HG02571 (cell line): ENCODE data around the gene AQP12B.
"Not testable (repeated sequence)": the region's sequence is repeated elsewhere in the genome, so short reads cannot be mapped to it uniquely, and the experiment has no call there.

Experiments
- ATAC-seq: cut with Tn5 transposase; IDR thresholded peaks from one replicate; pipeline ENCODE4 v1.9.1; 2021; ENCODE audit warnings: mild to moderate bottlenecking, moderate library complexity; ENCODE audit not compliant: unreplicated experiment

AQP12B gene, protein sequence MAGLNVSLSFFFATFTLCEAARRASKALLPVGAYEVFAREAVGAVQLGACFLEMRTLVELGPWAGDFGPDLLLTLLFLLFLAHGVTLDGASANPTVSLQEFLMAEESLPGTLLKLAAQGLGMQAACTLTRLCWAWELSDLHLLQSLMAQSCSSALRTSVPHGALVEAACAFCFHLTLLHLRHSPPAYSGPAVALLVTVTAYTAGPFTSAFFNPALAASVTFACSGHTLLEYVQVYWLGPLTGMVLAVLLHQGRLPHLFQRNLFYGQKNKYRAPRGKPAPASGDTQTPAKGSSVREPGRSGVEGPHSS

DNA sequence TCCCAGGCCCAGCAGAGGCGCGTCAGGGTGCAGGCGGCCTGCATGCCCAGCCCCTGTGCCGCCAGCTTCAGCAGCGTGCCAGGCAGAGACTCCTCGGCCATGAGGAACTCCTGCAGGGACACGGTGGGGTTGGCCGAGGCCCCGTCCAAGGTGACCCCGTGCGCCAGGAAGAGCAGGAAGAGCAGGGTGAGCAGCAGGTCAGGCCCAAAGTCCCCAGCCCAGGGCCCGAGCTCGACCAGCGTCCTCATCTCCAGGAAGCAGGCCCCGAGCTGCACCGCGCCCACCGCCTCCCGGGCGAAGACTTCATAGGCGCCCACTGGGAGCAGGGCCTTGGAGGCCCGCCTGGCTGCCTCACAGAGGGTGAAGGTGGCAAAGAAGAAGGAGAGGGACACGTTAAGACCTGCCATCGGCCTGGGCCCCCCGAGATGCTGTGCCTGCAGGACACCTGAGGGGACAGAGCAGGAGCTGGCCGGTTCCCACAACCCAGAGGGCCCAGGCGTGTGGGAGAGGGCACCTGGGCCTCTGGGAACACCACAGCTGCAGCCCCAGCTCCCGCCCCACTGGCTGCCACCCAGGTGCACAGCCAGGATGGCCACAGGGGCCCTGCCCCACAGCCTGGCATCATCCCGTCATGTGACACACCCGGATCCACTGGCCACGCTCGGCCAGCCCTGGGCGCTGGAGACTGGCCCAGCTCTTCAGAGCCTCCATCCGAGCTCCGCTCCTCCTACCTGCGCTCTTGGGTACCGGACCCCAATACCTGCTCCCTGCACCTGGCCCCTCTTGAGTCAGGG lies at the start of gene AQP12B:
Gene AQP12B (minus strand): TSS at position 455 of the 794 bp plus-strand sequence. CDS start 48 bp downstream, at position 407.
- not testable (repeated sequence) for ATAC-seq

DNA sequence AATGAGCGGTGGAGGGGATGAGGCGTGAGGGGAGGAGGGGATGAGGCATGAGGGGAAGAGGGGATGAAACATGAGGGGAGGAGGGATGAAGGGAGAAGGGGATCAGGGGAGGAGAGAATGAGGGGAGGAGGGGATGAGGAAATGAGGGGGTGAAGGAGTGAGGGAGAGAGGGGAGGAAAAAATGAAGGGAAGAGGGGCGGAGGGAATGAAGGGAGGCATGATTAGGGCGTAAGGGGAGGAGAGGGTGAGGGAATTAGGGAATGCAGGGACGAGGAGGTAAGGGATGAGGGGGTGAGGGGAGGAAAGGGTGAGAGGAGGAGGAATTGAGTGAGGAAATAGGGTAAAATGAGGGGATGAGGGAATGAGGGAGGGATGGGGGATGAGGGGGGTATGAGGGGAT lies 49.5 kb upstream of the AQP12B start:
- no peak for ATAC-seq

DNA sequence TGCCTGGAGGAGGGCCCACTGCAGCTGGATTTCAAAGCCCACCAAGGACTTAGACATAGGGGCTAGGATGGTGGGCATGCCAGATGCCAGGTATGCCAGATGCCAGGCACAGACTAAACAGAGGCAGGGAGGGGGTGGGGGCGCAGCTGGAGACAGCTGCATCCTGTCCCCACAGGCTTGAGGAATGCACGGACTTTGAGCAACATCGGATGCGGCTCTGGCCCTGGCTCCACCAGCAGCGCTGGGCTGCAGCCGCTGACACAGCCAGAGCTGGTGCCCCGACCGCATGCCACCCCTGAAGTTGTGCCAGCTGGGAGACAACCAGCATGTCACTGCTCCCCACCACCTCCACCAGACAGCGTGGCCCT lies 48.5 kb upstream of the AQP12B start:
- ATAC-seq = no peak

DNA sequence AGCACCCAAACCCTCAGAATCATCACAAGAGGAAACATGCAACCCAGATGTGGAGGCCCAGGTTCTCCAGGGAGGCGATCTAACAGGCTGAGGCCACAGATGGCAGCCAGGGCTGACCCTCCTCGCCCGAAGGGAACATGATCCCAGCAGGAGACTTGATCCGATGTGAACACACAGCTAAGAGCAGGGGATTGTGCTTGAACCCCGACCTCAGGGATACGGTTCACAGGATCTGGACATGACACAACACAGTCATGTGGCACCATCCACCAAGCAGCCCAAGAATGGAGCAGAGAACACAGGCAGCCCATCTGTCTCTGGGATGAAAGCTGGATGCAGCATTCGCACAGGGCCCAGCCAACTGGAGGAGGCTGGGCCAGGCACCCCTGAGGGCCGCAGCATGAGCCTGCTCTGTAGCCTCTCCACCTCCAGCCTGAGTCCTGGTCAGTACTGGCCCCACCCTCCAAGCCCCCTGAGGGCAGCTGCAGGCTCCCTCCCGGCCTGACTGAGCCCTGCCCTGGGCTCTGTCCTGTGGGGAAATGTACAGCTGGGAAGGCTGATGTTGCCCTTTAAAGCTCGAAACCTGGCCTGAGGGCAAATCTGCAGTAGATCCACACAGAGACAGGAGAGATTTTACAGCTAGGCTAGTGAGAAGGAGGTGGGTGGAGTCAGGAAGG lies 48.0 kb upstream of the AQP12B start:
- ATAC-seq = no peak

DNA sequence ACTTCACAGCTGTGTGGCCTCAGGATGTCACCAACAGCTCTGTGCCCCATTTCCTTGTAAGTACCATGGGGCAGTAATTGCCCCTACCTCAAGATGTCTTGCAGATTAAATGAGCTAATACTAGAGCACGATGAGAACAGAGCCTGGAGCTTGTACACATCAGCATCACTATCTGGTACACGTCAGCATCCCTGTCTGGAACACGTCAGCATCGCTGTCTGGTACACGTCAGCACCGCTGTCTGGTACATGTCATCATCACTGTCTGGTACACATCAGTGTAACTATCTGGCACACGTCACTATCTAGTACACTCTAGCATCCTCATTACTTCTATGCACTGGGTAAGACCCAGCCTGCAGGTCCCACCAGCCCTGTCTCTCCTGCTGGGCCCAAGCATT lies 46.1 kb upstream of the AQP12B start:
- ATAC-seq = no peak

DNA sequence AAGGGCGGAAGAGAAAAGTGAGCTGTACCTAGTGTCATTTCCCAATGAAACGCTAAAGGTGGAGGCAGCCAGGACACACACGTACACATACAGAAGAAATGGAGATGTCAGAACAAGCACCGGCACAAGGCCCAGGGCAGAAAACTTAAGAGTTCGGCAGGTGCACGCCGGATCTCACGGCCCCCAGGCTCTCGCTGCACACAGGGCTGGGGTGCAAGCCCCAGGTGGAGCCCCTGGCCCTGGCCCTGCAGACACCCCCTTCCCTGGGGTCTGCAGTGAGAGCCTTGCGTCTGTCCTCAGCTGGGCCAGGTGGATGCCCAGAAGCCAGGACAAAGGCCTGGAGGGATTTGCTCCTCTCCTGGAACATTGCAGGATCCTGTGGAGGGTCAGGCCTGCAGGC lies 45.7 kb upstream of the AQP12B start:
- no peak for ATAC-seq

DNA sequence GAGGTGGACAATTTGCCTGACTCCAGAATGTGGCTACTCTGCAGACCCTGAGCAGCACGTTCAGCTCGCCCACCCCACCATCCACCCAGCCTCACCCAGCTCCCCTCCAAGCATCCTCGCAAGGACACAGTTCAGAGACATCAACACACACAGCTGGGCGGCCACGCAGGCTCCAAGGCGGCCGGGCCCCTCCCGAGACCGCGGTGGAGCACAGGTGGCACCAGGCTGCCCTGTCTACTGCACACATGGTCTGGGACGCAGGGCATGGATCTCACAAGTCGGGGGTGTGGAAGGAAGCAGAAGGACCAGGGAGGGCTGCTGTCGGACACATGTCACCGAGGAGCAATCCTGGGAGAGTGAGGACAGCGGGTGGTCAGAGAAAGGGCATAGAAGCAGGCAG lies 45.2 kb upstream of the AQP12B start:
- ATAC-seq = no peak

DNA sequence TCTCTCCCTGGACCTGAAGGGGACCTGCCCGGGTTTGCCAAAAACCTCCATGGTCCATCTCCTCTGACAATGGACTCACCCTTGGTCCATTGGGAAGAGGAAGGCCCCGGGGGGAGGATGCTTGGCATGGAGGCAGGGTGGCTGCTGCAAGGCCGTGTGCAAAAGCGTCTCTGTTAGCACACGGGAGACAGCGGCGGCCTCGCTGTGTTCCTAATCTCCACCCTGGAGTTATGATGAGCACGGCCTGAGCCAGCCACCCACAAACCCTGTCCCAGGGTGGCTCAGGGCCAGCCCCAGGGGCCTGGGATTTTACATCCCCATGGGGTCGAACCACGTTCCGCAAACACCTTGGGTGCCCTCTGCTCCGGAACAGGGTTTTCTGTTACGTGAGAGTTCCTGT lies 44.8 kb upstream of the AQP12B start:
- ATAC-seq = no peak

DNA sequence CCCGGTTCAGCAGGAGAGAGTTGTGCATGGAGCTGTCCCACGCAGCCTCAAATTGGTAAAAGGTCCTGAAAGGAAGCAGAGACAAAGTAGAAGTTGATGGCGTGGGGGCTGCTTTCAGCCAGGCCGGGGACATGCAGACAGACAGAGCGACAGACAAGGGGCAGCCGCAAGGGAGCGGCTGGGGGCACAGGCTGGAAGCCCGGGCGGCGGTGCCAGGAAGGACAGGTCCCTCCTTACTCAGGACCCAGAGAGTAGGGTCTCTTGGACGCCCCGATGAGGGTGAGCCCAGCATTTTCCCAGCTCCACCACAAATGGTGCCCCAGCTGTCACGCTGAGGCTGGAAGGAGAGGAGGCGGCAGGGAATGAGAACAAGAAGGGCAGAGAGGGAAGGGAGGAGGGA lies 44.2 kb upstream of the AQP12B start:
- no peak for ATAC-seq

DNA sequence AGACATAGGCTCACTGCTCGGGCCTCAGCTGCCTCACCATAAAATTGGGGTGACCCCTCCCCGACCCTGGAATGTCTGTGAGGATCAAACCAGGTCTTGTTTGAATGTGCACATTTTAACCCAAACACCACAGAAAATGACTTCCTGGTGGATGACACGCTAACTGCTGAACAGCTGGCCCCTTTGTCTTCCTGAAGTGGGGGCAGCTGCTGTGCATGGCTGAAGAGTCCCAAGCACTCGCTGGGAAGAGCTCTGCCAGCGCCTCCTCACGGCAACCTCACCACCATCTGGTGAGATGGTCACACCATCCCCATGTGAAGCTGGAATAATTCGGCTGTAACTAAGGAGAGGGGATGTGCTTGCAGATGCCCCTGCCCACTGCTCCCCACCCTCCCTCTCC lies 43.0 kb upstream of the AQP12B start:
- ATAC-seq = no peak

DNA sequence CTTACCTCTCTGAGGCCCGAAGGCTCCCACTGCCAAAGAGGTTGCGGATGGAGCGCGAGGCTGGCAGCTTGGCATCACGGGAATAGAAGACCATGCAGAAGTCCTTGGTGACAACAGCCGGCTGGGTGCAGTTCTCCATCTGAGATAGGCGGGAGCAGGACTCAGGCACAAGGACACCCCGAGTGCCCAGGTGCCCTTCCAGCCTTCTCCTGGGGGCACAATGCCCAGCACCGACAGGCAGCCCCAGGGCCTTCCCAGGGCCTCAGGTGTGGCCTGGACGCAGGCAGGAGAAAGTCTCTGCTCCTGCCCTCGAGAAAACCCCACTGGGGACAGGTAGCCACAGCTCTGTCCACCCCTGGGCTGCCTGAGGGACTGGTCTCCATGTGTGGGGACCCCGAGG lies 42.6 kb upstream of the AQP12B start:
- ATAC-seq = no peak

DNA sequence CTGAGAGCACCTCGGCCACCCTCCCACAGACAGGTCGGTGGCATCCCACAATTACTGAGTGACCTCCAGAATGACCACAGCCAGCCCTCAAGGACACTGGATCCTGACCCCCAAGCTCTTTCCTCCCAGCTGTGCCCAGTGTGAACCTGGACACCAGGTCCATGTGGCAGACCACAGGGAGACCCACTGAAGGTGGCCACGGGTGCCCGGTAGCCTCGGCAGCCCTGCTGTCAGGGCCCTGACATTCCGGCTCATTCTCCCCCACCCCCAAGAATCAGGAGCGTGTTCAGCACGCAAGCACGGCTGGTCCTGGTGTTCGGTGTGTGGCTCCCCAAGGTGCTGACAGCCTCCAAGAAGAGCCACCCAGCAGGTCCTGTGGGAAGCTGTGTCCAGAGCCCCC lies 41.7 kb upstream of the AQP12B start:
- ATAC-seq = no peak

DNA sequence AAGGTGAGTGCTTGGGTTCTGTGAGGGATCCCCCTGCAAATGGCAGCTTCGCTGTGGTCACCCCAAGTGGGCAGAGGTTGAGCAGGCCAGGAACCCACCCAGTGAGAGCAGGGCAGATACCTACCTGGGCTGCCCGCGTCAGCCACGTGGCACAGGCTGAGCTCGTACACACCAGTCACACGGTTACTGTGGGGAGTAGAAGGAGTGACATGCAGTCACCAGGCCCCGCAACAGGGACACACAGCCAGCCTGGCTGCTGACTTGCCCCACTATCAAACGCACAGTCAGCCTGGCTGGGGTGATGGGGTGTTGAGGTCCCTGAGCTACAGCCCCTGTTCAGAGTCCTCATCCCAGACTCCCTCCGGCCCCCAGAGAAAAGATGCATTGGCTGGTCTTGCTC lies 41.2 kb upstream of the AQP12B start:
- no peak for ATAC-seq

DNA sequence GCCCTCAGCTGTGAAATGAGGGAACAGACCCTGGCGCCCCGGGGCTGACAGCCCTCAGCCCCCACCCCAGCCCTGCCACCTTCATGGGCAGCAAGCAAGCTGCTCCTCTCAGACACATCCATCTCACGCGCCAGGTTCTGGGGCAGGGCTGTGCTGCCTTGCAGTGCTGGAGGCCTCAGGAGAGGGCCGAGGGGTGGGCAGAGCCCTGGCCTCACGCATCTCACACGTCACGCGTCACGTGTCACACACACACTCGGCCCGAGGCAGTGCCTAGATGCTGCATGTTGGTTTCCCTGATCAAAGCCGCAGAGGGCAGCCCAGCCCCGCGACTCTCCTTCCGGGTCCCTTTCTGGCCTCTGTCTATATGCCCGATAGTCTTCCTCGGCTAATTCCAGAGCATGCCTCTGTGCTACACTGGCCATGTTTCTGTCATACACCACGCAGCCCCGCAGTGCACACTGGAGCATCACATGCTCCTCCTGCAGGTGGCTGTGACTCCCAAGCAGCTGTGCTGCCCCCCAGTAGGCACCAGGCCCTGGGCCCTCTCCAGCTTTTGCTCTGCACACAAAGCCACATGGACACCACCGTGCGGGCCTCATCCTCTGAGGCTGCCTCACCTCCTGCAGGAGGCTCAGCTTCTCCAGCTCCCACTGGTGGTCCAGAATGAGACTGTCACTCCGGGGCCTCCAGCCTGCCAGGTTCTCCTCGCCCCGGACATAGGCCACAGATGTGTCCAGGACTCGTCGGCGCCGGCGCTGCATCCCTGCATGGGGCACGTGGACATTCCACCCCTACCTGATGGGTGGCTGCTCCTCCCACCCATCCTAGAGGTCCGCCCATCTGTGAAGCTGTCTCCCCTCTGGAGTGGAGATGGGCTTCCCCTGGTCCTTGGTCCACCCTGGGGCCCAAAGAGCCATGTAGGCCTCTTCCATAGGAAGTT lies 40.4 kb upstream of the AQP12B start:
- ATAC-seq = no peak

DNA sequence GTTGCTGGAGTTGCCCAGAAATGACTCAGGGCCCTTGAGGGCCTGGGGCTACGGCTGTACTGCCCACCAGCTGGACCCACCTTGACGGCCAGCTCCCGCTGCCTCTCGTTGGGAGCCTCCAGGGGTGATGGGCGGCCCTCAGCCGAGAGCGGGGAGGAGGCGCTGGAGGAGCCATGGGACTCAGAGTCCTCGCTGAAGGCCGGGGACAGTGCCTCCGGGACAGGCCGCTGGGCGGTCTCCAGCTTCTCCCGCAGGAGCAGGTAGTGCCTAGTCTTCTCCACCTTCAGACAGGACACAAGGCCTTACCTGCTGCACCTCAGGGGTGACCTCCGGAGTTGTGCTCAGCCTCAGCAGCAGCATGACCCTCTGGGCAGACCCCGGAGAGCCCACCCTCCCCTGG lies 39.7 kb upstream of the AQP12B start:
- ATAC-seq = no peak

DNA sequence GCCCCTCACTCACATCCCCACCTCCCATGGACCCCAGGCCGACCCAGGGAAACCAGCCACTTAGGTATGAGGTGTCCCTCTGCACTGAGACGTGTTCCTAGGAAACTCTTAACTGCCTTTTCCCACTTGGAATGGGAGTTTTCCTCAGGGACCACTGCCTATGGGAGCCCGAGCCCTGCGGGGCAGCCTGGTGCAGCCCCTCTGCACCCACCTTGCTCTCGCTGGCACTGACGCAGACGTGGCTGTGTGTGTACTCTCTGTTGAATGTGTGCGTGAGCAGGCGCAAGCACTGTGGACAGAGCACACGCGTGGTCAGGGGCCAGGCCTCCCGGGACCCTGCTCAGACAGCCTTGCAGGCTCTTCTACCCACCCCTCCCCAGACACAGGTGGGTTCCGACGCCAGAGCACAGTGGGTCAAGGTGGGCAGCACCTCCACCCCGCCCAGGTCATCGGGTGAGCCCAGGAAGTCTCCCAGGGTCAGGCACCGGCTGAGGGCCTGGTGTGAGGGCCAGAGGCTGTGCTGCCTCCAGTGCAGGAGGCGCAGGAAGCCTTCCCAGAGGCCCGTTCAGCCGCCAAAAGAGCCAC lies 39.0 kb upstream of the AQP12B start:
- no peak for ATAC-seq

DNA sequence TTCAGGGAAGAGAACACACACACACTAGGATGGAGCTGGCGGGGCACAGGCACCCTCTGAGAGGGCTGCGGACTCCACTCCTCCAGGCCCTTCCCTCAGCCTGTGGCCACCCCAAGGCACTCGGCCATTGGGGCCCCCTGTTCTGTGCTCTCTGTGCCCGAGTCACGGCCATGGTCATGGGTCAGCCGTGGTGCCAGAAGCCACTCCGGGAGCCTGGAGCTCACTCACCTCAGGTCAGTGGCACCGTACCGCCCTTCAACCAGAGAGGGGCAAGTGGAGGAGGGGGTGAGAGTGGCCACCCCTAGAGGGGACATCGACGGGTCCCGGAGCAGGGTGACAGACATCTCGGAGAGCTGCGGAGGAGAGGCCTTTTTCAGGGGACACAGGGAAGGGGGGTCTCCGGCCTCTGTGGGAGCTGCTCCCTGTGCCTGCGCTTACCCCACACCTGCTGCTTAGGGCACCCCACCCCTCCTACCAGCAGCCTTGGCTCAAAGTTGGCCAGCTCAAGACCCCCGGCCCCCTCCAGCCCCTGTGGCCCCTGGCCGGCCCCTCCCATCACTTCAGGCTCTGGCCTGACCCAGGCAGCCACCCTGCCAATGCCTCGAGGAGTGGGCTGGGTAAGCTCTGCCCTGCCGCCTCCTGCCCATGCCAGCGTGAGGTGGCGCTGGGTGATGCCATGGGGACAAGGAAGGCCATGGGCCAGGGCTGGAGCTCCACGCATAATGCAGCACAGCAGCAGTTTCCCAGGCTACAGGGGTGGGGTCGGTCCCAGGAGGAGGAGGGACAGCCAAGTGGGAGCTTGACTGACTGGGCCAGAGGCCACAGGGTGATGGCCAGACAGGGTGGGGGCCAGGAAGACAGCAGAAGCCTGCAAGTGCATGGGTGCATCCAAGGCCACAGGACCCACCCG lies 38.3 kb upstream of the AQP12B start:
- no peak for ATAC-seq

DNA sequence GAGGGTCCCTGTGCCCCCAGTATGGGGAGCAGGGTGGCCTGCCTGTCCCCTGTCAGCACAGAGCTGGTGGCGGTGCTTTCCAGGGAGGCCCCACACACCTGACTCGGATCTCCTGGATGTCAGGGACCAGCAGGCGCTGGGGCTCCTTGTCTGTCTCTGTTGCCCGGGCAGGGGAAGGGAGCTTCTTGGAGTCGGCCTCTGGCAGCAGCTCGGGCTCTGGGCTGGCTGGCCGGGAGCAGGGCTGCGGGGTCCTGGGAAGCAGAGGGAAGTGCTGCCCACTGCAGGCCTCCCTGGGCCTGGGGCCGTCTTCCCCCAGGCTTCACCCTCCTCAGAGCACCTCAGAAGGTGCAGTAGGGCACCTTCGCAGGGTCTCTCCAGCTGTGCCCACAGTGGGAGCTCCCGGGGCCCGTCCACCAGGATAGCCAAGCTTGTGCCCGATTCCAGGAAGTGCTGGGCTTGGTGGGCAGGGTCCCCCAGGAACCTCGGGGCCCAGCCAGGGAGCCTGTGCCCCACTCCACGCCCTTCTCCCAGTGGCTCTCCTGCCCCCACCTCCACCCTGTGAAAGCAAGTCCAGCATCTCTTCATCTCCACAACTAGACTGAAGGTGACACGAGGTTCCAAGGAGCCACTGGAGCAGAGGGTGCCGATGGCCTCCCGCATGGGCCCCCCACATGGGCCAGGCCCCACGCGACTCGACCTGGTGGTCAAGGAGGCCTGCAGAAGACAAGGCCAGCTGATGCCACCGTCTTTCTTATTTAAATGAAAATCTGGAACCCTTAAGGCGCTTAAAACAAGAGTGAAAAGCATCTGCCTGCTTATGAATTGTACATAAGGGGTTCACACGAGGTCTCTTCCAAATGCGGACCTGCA lies 37.2 kb upstream of the AQP12B start:
- ATAC-seq = no peak
